ENCODE results near the gene CANT1.

The CANT1 gene

GRCh38 chr17:79007504-79008381 lies 1.8 kb downstream of the CANT1 start:
- no peak for DNase-seq

GRCh38 chr17:79006794-79007503 lies 2.6 kb downstream of the CANT1 start:
- no peak for DNase-seq

DNA sequence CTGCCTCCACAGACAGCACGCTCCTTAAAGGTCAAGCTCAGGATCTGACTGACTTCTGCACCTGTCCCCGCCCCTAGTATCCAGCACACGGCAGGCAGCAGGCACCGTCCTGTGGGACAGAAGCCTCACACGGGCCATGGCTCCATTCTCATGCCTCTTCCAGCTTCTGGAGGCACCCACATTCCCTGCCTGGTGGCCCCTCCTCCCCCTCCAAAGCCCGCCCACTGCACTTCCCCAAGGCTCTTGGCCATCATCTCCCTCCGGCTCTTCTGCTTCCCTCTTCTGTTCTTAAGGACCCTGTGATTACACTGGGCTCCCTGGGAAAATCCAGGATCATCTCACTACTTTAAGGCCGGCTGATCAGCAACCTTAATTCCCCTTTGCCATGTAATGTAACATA lies 3.5 kb downstream of the CANT1 start:
- DNase-seq, result no peak

DNA sequence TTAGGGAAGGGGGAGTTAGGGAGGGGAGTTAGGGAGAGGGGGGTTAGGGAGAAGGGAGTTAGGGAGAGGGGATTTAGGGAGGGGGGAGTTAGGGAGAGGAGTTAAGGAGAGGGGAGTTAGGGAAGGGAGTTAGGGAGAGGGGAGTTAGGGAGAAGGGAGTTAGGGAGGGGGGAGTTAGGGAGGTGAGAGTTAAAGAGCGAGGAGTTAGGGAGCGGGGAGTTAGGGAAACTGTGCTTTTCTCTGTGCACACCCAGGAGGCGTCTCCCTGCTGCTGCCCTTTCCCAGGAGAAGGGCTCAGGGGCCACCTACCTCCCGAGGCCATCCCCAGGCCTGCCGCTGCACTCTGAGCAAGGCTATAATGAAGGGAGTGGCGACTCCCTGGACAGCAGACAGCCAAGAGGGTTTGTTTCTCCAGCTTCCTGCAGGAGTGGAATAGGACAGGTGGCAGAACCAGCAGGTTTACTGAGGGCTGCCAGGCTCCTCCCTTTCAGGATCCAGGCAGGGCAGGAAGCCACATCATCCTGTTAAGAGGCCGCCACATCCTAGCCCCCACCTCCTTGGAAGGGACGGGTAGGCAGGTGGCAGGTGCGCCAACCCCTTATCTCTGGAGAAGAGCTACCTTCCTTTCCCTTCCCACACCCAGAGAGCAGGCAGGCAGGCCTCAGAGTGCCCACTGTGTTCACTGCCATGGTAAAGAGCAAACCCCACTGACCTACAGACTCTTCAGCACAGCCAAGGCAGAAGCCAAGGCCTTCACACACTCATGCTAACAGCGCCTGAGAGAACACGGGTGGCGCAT lies 4.3 kb downstream of the CANT1 start:
- DNase-seq, result no peak

DNA sequence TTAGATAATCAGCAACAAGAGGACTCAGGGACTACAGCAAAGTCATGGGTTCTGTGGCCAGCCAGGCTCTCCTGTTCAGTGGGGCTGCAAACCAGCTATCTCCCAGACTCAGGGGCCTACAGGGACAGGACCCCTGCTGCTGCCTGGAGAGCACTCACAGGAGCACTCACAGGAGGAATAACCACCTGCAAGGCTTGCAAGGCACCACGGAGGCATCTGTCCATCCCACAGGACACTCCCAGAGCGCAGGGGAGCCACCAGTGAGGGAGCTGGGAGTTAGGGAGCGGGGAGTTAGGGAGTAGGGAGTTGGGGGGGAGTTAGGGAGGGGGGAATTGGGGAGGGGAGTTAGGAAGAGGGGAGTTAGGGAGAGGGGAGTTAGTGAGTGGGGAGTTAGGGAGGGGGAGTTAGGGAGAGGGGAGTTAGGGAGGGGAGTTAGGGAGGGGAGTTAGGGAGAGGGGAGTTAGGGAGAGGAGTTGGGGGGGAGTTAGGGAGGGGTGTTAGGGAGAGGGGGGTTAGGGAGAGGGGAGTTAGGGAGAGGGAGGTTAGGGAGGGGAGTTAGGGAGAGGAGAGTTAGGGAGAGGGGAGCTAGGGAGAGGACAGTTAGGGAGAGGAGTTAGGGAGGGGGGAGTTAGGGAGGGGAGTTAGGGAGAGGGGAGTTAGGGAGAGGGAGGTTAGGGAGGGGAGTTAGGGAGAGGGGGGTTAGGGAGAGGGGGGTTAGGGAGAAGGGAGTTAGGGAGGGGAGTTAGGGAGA lies 5.7 kb downstream of the CANT1 start:
- DNase-seq, result no peak

DNA sequence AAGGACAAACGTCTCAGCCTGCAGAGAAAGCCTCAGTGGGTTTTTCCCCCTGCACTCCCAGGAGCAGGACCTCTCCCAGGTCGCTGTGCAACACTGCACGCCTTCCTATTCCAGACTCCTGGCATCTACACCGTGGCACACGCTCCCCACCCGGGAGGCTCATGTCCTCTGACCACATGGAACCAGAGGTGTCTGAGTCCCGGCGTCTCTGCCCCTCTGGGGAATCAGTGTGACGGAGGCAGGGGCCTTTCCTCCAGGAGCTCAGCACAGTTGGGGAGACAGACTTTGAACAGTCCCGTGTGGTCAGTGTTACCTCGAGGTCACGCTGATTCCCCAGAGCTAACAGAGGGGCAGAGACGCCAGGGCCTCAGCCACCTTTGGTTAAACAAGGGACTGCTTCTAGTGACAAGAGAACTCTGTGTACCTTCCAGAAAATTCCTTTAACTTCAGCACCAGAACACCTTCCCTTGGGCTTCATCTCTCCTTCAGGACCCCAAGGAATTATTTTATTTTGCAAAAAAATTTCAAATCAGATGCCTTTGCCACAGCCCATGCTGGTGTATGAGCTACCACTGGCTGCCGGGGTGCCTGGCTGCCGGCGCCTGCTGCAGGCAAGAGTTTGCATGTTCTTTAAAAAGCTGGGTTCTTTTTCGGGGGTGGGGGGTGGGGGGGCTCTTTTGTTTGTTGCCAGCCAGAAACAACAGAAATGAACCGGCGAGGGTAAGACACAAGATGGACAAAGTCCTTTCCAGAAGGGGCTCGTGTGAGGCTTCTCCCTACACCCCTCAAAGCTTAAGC lies 6.6 kb downstream of the CANT1 start:
- no peak for DNase-seq

GRCh38 chr17:79002291-79002690 lies 7.3 kb downstream of the CANT1 start:
- DNase-seq, result no peak

DNA sequence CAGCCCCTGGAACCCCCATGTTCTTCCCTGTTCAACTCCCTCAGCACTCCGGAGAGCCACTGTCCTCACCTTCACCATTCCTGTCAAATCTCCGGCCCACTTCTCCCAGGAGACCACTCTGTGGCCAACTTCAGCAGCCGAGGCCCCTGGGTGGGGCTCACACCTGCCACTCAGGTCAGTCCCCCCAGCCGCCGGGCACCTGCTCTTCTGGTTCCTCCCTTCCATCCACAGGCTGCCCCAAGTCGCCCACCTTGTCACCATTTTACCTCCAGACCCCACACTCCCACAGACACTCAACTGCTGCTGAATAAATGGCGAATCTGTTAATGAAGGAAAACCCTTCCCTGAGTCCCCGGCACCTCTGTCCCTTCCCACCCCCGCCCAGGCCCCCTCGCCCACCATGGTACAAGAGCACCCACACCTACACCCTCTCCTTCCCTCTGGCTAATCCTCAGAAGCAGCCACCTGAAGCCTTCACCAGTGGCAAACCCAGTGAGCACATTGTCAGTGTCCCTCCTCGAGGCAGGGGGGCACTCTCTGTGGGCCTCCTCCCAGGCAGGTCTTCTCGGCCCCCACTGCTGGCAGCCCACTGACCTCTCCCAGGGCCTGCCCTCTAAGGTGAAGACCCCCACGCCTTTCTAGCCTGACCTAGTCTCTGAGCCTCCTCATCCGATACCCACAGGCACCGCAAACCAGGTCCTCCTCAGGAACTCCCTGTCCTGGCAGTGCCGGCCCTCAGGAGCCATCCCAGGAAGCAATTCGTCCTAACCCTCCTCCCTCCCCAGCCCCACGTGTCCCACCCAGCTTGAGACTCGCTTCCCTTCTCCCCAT lies 8.2 kb downstream of the CANT1 start:
- no peak for DNase-seq

DNA sequence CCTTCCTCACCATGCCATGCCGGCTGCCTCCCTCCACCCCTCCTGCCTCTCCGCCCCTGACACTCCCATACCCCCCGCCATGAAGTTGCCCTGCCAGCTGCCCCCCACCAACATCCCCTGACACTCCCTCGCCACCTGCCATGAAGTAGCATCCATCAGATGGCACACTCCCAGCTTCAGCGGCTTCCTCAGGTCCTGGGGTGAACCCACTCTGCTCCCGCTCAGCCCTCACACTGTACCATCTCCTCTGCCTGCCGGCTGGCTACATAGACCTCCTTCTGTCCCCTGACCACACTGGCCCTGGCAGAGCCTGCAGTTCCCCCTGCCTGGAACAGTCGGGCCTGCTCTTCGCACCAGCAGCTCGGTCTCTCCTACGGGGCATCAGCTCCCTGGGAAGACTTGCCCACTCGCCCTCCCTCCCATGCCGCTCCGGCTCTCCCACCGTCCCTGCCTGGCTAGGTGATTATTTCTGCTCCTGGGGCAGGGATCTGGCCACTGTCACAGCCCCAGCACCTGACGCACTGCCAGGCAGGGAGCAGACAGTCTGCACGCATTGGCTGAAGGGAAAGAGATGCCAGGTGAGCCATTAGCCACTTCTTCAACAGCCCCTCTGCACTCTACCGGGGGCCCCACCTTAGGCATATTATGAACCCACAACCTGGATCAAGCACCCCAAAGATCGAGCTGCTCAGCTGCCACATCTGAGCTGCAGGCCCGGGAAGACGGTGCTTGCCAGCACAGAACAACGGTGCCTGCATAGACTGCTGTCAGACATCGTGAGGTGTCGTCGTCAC lies 9.0 kb downstream of the CANT1 start:
- no peak for DNase-seq

DNA sequence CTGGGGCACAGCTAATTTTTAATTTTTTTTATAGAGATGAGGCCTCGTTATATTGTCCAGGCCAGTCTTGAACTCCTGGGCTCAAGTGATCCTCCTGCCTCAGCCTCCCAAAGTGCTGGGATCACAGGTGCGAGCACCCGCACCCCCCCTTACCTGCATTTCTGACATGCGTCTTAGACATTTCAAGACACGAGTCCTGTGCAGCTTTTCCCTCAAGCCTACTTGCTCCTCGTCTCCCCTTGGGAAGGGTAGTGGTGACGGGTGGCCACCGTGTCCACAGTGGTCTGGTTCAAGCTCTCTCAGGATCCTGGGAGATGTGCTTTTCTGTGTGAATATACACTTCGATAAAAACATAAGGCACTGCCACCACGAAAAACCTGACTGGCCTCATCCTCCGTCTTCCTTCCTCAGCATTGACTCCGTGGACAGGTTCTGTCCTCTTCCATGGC lies 9.6 kb downstream of the CANT1 start:
- no peak for DNase-seq

GRCh38 chr17:78999056-78999768 lies 10.4 kb downstream of the CANT1 start:
- no peak for DNase-seq

DNA sequence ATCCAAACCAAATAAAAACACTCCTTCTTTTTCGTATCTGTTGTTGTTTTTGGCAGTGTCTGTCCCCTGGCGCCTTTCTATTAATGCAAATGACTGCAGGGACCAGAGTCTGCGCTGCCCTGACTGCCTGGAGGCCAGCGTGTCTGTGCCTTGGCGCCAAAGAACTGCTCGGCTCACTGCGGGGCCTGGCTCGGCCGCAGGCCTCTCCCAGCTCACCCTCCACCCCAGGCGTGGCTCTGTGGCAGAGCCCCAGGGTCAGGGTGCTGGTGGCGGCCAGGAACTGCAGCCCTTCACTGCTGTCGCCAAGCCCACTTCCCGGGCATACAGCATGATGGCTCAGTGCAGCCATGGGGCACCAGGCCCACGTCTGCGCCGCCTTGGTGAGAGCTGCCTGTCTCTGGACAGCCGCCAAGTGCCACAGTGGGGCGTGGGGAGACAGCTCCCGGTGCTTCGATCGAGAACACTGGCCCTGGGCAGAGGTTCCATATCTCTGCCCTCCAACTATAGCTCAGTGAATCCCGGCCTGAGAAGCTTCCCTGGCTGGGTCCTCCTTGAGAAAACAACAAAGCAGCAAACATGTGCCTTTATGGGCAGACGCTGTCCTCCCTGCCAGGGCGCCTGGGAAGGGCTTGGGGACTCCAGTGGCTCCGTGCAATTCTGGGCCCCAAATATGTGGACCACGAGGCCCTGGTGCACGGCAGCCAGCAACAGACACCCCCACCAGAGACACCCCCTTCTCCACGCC lies 11.1 kb downstream of the CANT1 start:
- no peak for DNase-seq

- no peak for DNase-seq
Measured at GRCh38 chr17:78997881-78998280, 11.7 kb downstream of the CANT1 start.

- DNase-seq, result no peak
Measured at GRCh38 chr17:78997231-78997741, 12.3 kb downstream of the CANT1 start.

DNA sequence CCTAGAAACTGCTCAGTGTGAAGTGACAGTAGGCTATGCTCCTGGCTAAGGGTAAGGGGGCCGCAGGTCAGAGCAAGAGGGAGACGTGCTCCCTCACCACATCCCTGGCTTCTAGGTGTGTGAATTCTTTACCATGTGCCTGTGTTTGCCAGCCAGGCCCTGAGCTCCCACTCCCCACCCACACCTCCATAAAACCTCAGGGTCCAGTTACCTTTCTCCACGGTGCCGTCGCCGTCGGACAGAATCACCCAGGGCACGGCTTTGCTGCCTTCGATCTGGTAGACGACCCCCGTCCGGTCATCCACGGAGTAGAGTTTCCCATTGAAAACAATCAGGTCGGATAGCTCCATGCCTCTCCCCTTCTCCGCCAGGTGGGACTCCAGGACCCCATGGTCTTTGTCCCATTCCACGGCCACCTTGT lies 12.8 kb downstream of the CANT1 start:
- DNase-seq, result no peak

DNA sequence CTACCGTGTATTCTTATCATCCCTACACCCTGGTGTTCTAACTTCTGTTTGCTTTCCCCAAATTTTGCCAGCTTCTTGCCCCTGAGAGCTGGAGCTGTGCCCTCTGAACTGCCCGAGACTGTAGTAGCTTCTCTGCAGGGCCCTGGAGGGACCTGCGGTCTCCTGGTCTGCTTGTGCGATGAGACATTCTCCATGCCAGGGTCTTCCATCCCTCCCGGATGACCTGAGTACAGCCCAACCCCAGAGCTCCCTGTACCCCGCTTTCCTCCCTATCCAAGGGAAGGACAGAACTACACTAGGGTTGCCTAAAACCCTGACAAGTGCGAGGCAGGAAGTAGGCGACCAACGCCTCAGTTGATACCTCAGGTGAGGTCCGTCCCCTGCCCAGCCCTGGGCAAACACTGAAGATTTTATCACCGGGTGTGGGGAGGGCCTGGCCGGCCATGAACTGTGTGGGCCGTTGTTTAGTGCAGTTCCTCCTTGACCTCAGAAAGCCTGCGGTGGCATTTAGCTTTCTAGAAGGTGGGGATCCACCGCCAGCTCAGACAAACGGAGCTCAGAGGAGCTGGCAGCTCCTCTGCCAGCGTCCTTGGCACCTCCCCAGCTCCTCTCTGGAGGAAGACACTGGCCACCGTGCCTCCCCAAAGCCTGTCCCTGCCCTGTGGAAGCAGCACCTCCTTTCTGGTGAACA lies 13.7 kb downstream of the CANT1 start:
- no peak for DNase-seq

DNA sequence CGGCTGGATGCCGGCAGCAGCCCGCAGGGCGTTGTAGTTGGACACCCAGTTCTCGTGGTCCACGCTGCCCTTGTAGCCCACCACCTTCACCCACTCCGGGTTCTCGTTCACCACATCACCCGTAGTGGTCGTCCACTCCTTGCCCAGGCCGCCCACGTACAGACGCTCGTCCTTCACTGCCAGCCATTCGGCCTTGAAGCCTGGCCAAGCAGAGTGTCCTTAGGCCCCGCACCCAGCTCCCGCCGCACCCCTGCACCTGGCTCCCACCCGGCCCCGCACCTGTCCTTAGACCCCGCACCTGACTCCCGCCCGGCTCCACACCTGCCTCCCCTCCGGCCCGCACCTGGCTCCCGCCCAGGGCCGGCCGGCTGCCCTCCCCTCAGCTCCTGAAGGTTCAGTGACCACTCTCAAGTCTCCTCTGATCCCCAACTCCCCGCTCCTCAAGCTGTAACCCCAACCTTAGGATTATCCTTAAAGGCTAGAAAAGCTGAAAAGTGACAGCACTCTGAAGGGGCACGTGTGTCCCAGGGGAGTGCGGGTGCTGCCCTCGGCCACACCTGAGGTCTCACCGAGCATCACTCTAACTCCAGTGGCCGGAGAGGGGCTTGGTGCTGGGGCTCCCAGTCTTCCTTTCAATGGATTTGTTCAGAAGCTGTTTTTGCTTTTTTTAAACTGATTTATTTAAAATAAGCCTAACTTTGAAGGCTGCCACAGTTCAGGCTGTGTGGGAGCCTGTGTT lies 14.4 kb downstream of the CANT1 start:
- DNase-seq, result no peak

Measured in fibroblast of skin of right quadriceps (primary cell).